Kidney (tissue), 14 donors: ENCODE measurements around the gene FAM193B. TPM values are rescaled to one million over a fixed set of nuclear protein-coding genes. Genes with fewer than 3 reads are reported as not detected.

Experiments
- DNase-seq, 5 donors: peaks; one replicate each; pipeline ENCODE4 v3.0.0-alpha.2; 2013 to 2020
- FAIRE-seq: peaks from 2 replicates; lab custom pipeline; 2012; peaks lifted over from hg19 to GRCh38; lab: Jason Lieb, UNC
- H3K27ac ChIP-seq, 2 donors: one replicate each; pipeline ENCODE4 v1.7.0; 2013; ENCODE audit warnings: low read depth in 2 of 2, low read length in 2 of 2, inconsistent platforms in 1 of 2
- H3K27me3 ChIP-seq: one replicate; pipeline ENCODE4 v1.7.1; 2013; ENCODE audit warnings: low read length, inconsistent platforms; ENCODE audit not compliant: control insufficient read depth, insufficient read depth
- H3K36me3 ChIP-seq, 3 donors: one replicate each; pipeline versions ENCODE4 v1.7.0 to v1.7.1; 2013; ENCODE audit warnings: low read length in 3 of 3, control low read depth in 1 of 3, inconsistent platforms in 1 of 3; ENCODE audit not compliant: insufficient read depth in 3 of 3, control insufficient read depth in 2 of 3
- H3K4me1 ChIP-seq, 3 donors: one replicate each; pipeline versions ENCODE4 v1.7.0 to v1.7.1; 2013; ENCODE audit warnings: low read length in 3 of 3, inconsistent platforms in 1 of 3, low read depth in 1 of 3; ENCODE audit not compliant: control insufficient read depth in 2 of 3, insufficient read depth in 2 of 3
- H3K4me3 ChIP-seq, 3 donors: one replicate each; pipeline versions ENCODE4 v1.7.0 to v1.8.1; 2013; ENCODE audit warnings: low read length in 3 of 3, control low read depth in 1 of 3, inconsistent platforms in 1 of 3
- H3K9ac ChIP-seq, 3 donors: one replicate each; pipeline versions ENCODE4 v1.7.0 to v1.7.1; 2013; ENCODE audit warnings: low read length in 3 of 3, control low read depth in 1 of 3, inconsistent platforms in 1 of 3
- H3K9me3 ChIP-seq, 3 donors: one replicate each; pipeline versions ENCODE4 v1.7.0 to v1.7.1; 2013; ENCODE audit warnings: low read length in 3 of 3, control low read depth in 1 of 3, inconsistent platforms in 1 of 3; ENCODE audit not compliant: control insufficient read depth in 2 of 3, insufficient read depth in 1 of 3
- CTCF ChIP-seq: IDR thresholded peaks from 3 replicates; pipeline ENCODE4 v1.5.1; 2012; ENCODE audit warnings: mild to moderate bottlenecking, moderate library complexity, borderline replicate concordance; ENCODE audit not compliant: insufficient read depth; ENCODE audit errors: extremely low read depth
- intact Hi-C: fragments of 100-400 bp; cut with DNase I; formaldehyde crosslinking; loops from one replicate; pipeline ENCODE4 v1.11.1; 2022
- polyA plus RNA-seq: library from polyadenylated mRNA; stranded (reverse); fragments of 350-450 nt; fragmentation: Illumina TruSeq; extraction: RNeasy Lipid Tissue Mini Kit (QIAGEN cat#74804); gene quantifications from one replicate; pipeline ENCODE4 v1.2.3, GENCODE V29; 2014; ENCODE audit warnings: low read depth, low replicate concordance; ENCODE audit not compliant: insufficient read depth
- total RNA-seq: library from RNA; stranded (reverse); fragmentation: NEBNext Ultra II Directional; extraction: Animal tissue kit (Norgen Biotek cat#: 25700); gene quantifications from one replicate; pipeline ENCODE4 v1.2.1, GENCODE V29; 2021
- donor health status: control.
- donor health status: control.
- donor health status: control.
- donor health status: control.
- donor health status: control.
- donor health status: DM: yes; HTN: yes; CAD: no.
- donor health status: Normal renal cell carcinoma (clear cell type).

FAM193B gene
- total and polyA plus RNA-seq, 2 donors from 2014 or later = 61.0 to 77.8 TPM

DNA sequence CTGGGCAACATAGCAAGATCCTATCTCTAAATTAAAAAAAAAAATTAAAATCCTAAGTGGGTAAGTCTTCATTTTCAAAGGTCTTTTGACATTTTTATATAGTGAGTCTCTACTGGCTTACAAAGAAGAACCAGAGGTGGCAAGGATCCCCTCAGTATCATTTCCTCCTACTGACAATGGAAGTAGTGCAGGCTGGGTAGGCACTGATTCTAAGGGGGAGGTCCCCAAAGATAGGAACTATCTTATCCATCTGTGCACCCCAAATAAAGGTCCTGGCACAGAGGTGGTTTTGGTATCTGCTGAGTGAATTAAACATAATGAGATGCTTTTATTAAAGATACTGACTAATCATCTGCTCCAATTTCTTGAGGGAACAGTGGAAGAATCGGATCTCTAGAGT is 4.2 kb downstream of the FAM193B start:
- Histone ChIP-seq H3K9ac (no peak overlapping the region), H3K4me3 (no peak overlapping the region), H3K4me1 (peaks cover 0 to 19% (median 11%) of the 10 kb centered on the region in 3 donors), H3K36me3 (peaks cover 2 to 8% (median 2%) of the 10 kb centered on the region in 3 donors), H3K9me3 (no peaks in the 10 kb centered on the region), H3K27ac (no peak overlapping the region), H3K27me3 (no peaks in the 10 kb centered on the region)
- TF ChIP-seq CTCF = no peak
- intact Hi-C loops = no loop called here
- DNase-seq = no peak
- no peak for FAIRE-seq

- H3K9me3 ChIP-seq = no peaks in the 10 kb centered on the region
- H3K27ac ChIP-seq = no peak overlapping the region
- H3K27me3 ChIP-seq = no peaks in the 10 kb centered on the region
- no peak overlapping the region for H3K9ac ChIP-seq
- FAIRE-seq (no peak), DNase-seq (no peak)
- H3K36me3 ChIP-seq = peaks cover 2 to 8% (median 2%) of the 10 kb centered on the region in 3 donors
- H3K4me3 ChIP-seq = no peak overlapping the region
- H3K4me1 ChIP-seq = peaks cover 0 to 16% (median 7%) of the 10 kb centered on the region in 3 donors
- no peak for TF ChIP-seq CTCF
- intact Hi-C loops = no loop called here
Measured at GRCh38 chr5:177548495-177548894, 5.9 kb downstream of the FAM193B start.

- Histone ChIP-seq H3K9me3 (no peaks in the 10 kb centered on the region), H3K4me3 (no peak overlapping the region), H3K9ac (no peak overlapping the region), H3K27me3 (no peaks in the 10 kb centered on the region), H3K36me3 (peaks cover 2 to 7% (median 2%) of the 10 kb centered on the region in 3 donors), H3K27ac (no peak overlapping the region), H3K4me1 (peaks cover 0 to 9% (median 5%) of the 10 kb centered on the region in 3 donors)
- intact Hi-C loops = no loop called here
- no peak for FAIRE-seq
- TF ChIP-seq CTCF = no peak
- no peak for DNase-seq
Measured at GRCh38 chr5:177547736-177548135, 6.6 kb downstream of the FAM193B start.

GRCh38 chr5:177546258-177546741 is 8.1 kb downstream of the FAM193B start:
- Histone ChIP-seq H3K27ac (peak overlapping the region in 1 of 2 donors; percentile 65), H3K27me3 (no peaks in the 10 kb centered on the region), H3K9ac (no peak overlapping the region), H3K9me3 (no peaks in the 10 kb centered on the region), H3K4me3 (no peak overlapping the region), H3K4me1 (peaks cover 0 to 7% (median 0%) of the 10 kb centered on the region in 3 donors), H3K36me3 (peaks cover 2 to 3% (median 2%) of the 10 kb centered on the region in 3 donors)
- DNase-seq (peak in 1 of 5 donors; percentile 40), FAIRE-seq (no peak)
- no peak for TF ChIP-seq CTCF
- intact Hi-C loops = no loop called here
